HEK293 (cell line): ENCODE data around the gene RAB11FIP3.

Source experiments
- CTCF ChIA-PET: fragments of 350-600 bp; formaldehyde crosslinking; extraction: SDS; loops from one replicate; lab custom pipeline; 2021; ENCODE audit warnings: antibody characterized with exemption; lab: Yijun Ruan, JAX
- POLR2A ChIA-PET: fragments of 300-600 bp; formaldehyde crosslinking; extraction: SDS; loops from one replicate; lab custom pipeline; 2020; ENCODE audit warnings: antibody characterized with exemption, inconsistent platforms; lab: Yijun Ruan, JAX
- H3K27ac ChIP-seq: fragments of 200-500 bp; sonication (Bioruptor generic); 2 replicates; pipeline ENCODE4 v1.5.1; 2014; ENCODE audit warnings: low read depth, low read length, control low read depth, inconsistent platforms; ENCODE audit errors: extremely low read depth
- H3K36me3 ChIP-seq, 2 experiments: fragments of 200-500 bp in 1 of 2; sonication (Bioruptor generic) in 1 of 2; 1 replicate in 1 of 2; 2 replicates in 1 of 2; pipeline ENCODE4 v1.5.1; 2014 to 2017; ENCODE audit warnings: inconsistent platforms in 2 of 2, low read length in 2 of 2; ENCODE audit not compliant: control insufficient read depth in 2 of 2, insufficient read depth in 1 of 2
- H3K4me1 ChIP-seq: fragments of 200-500 bp; sonication (Bioruptor generic); 2 replicates; pipeline ENCODE4 v1.5.1; 2014; ENCODE audit warnings: mild to moderate bottlenecking, low read length, inconsistent platforms; ENCODE audit not compliant: control insufficient read depth, insufficient read depth
- H3K4me3 ChIP-seq: 2 replicates; pipeline ENCODE4 v1.5.1; 2011; ENCODE audit warnings: low read depth, mild to moderate bottlenecking, control low read depth, low read length, moderate library complexity
- H3K9me3 ChIP-seq: fragments of 200-500 bp; sonication (Bioruptor generic); 2 replicates; pipeline ENCODE4 v1.5.1; 2014; ENCODE audit warnings: low read depth, low read length, inconsistent platforms; ENCODE audit not compliant: control insufficient read depth, insufficient read depth
- KLF1 ChIP-seq: fragments of 450-650 bp; formaldehyde crosslinking; IDR thresholded peaks from 2 replicates; pipeline ENCODE4 v1.5.1; 2016; ENCODE audit warnings: missing biosample characterization, missing genetic modification characterization
- KLF7 ChIP-seq: fragments of 450-650 bp; formaldehyde crosslinking; IDR thresholded peaks from 2 replicates; pipeline ENCODE4 v1.5.1; 2016; ENCODE audit warnings: missing biosample characterization, missing genetic modification characterization, borderline replicate concordance
- OSR2 ChIP-seq: fragments of 450-650 bp; formaldehyde crosslinking; IDR thresholded peaks from 2 replicates; pipeline ENCODE4 v1.5.1; 2016; ENCODE audit warnings: missing biosample characterization, missing genetic modification characterization
- SP2 ChIP-seq: fragments of 450-650 bp; formaldehyde crosslinking; IDR thresholded peaks from 2 replicates; pipeline ENCODE4 v1.5.1; 2016; ENCODE audit warnings: missing biosample characterization, missing genetic modification characterization
- ZBTB8A ChIP-seq: fragments of 450-650 bp; formaldehyde crosslinking; IDR thresholded peaks from 2 replicates; pipeline ENCODE4 v1.5.1; 2016; ENCODE audit warnings: missing biosample characterization, missing genetic modification characterization
- ZEB2 ChIP-seq: fragments of 450-650 bp; formaldehyde crosslinking; IDR thresholded peaks from 2 replicates; pipeline ENCODE4 v1.5.1; 2016; ENCODE audit warnings: missing biosample characterization, missing genetic modification characterization
- ZIC2 ChIP-seq: fragments of 450-650 bp; formaldehyde crosslinking; IDR thresholded peaks from 2 replicates; pipeline ENCODE4 v1.5.1; 2016; ENCODE audit warnings: missing biosample characterization, missing genetic modification characterization
- ZNF133 ChIP-seq: fragments of 450-650 bp; formaldehyde crosslinking; IDR thresholded peaks from 2 replicates; pipeline ENCODE4 v1.5.1; 2016; ENCODE audit warnings: missing biosample characterization, missing genetic modification characterization
- ZNF202 ChIP-seq: fragments of 450-650 bp; formaldehyde crosslinking; IDR thresholded peaks from 2 replicates; pipeline ENCODE4 v1.5.1; 2016; ENCODE audit warnings: missing biosample characterization, missing genetic modification characterization, borderline replicate concordance
- ZNF341 ChIP-seq: fragments of 450-650 bp; formaldehyde crosslinking; IDR thresholded peaks from 2 replicates; pipeline ENCODE4; 2016; ENCODE audit warnings: low read depth, missing biosample characterization, missing genetic modification characterization
- ZNF585B ChIP-seq: fragments of 450-650 bp; formaldehyde crosslinking; IDR thresholded peaks from 2 replicates; pipeline ENCODE4 v1.5.1; 2016; ENCODE audit warnings: missing biosample characterization, missing genetic modification characterization
- ZNF623 ChIP-seq: fragments of 450-650 bp; formaldehyde crosslinking; IDR thresholded peaks from 2 replicates; pipeline ENCODE4 v1.5.1; 2016; ENCODE audit warnings: missing biosample characterization, missing genetic modification characterization
- TF ChIP-seq, protein P1 (sequence below): fragments of 450-650 bp; formaldehyde crosslinking; IDR thresholded peaks from 2 replicates; pipeline ENCODE4 v1.5.1; 2017; ENCODE audit warnings: missing biosample characterization, missing genetic modification characterization
- TF ChIP-seq, protein P2 (sequence below): fragments of 450-650 bp; formaldehyde crosslinking; IDR thresholded peaks from 2 replicates; pipeline ENCODE4 v1.5.1; 2016; ENCODE audit warnings: missing biosample characterization, missing genetic modification characterization, low read depth
- TF ChIP-seq, protein P3 (sequence below): fragments of 450-650 bp; formaldehyde crosslinking; IDR thresholded peaks from 2 replicates; pipeline ENCODE4 v1.5.1; 2016; ENCODE audit warnings: missing biosample characterization, missing genetic modification characterization
- TF ChIP-seq, protein P4 (sequence below): fragments of 450-650 bp; formaldehyde crosslinking; IDR thresholded peaks from 2 replicates; pipeline ENCODE4 v1.5.1; 2017; ENCODE audit warnings: missing biosample characterization, mild to moderate bottlenecking, missing genetic modification characterization, moderate library complexity
- TF ChIP-seq, protein P5 (sequence below): fragments of 450-650 bp; formaldehyde crosslinking; IDR thresholded peaks from 2 replicates; pipeline ENCODE4 v1.5.1; 2016; ENCODE audit warnings: missing biosample characterization, missing genetic modification characterization
- TF ChIP-seq, protein P6 (sequence below): fragments of 450-650 bp; formaldehyde crosslinking; IDR thresholded peaks from 2 replicates; pipeline ENCODE4 v1.5.1; 2016; ENCODE audit warnings: missing biosample characterization, missing genetic modification characterization

The RAB11FIP3 gene

DNA sequence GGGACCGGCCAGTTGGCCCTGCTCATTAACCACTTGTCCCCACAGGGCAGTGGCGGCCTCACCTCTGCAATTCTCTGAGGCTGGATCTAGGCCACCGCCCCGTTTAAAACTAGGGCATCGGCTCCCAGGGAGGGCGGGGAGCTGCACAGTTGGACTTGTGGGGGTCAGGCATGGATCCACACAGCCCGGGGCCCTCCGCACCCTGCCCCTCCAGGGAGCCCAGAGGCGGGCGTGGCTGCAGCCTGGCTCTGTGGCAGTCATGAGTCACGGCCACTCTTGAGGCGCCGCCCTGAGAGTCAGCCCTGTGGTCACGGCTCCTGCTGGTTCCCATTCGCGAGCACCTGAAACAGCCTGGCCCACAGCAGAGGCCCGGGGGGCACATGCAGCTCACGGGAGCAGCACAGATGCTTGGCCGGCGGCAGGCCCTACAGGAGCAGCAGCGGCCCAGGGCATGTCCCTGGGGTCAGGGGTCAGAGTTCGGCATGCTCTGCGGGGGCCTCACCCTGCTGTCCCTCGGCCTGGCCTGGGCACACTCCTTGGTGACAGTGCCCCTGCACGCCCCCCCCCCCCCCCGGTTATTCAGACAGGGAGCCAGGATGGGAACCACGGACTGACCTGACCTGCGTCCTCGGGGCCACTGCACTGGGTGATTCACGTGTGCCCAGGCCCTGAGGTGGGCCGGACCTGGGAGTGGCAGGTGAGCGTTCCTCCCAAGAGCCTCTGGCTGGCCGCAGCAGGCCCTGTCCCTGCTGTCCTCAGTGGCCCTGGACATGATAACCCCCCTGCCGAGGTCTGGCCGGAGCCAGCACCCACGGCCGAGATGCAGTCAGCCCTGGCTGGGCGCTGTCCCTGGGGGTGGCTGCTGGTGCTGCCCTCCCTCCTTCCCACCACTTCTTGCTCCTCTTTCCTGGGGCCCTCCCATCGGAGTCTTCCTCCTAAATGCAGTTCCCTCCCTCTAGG lies 110.3 kb downstream of the RAB11FIP3 start:
- H3K27ac ChIP-seq, result no peak overlapping the region

More for the DNA sequence above, 110.3 kb downstream of the RAB11FIP3 start:
- ChIA-PET POLR2A (interaction anchor here (0.5 to 1.5 kb wide), 2 partner anchors 8 to 82 kb away, joined by 3 to 5 read pairs; partner anchors contain the start of gene CAPN15), CTCF (interaction anchor here (0.7 kb wide), 1 partner anchor 46 kb away, joined by 3 read pairs; no protein-coding TSS in a partner anchor)
- no peaks in the 10 kb centered on the region for H3K9me3 ChIP-seq
- TF ChIP-seq, protein P1, sequence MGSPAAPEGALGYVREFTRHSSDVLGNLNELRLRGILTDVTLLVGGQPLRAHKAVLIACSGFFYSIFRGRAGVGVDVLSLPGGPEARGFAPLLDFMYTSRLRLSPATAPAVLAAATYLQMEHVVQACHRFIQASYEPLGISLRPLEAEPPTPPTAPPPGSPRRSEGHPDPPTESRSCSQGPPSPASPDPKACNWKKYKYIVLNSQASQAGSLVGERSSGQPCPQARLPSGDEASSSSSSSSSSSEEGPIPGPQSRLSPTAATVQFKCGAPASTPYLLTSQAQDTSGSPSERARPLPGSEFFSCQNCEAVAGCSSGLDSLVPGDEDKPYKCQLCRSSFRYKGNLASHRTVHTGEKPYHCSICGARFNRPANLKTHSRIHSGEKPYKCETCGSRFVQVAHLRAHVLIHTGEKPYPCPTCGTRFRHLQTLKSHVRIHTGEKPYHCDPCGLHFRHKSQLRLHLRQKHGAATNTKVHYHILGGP (tag by site-specific recombination), result no peak
- TF ChIP-seq ZNF341 (peak; percentile 42; the same call in 1 of the 2 replicates), ZBTB8A (tag by site-specific recombination) (peak; percentile 66), ZIC2 (tag by site-specific recombination) (peak; percentile 94), KLF1 (tag by site-specific recombination) (peak; percentile 95), ZNF623 (tag by site-specific recombination) (no peak), ZNF585B (tag by site-specific recombination) (no peak), ZEB2 (tag by site-specific recombination) (no peak), ZNF133 (tag by site-specific recombination) (no peak), SP2 (tag by site-specific recombination) (peak; percentile 18; the same call in 1 of the 2 replicates), ZNF202 (tag by site-specific recombination) (no peak), OSR2 (tag by site-specific recombination) (peak; percentile 14; the same call in 1 of the 2 replicates), KLF7 (tag by site-specific recombination) (peak; percentile 69; the same call in 1 of the 2 replicates)
- TF ChIP-seq, protein P2, sequence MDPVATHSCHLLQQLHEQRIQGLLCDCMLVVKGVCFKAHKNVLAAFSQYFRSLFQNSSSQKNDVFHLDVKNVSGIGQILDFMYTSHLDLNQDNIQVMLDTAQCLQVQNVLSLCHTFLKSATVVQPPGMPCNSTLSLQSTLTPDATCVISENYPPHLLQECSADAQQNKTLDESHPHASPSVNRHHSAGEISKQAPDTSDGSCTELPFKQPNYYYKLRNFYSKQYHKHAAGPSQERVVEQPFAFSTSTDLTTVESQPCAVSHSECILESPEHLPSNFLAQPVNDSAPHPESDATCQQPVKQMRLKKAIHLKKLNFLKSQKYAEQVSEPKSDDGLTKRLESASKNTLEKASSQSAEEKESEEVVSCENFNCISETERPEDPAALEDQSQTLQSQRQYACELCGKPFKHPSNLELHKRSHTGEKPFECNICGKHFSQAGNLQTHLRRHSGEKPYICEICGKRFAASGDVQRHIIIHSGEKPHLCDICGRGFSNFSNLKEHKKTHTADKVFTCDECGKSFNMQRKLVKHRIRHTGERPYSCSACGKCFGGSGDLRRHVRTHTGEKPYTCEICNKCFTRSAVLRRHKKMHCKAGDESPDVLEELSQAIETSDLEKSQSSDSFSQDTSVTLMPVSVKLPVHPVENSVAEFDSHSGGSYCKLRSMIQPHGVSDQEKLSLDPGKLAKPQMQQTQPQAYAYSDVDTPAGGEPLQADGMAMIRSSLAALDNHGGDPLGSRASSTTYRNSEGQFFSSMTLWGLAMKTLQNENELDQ (tag by site-specific recombination), result no peak
- TF ChIP-seq, protein P3, sequence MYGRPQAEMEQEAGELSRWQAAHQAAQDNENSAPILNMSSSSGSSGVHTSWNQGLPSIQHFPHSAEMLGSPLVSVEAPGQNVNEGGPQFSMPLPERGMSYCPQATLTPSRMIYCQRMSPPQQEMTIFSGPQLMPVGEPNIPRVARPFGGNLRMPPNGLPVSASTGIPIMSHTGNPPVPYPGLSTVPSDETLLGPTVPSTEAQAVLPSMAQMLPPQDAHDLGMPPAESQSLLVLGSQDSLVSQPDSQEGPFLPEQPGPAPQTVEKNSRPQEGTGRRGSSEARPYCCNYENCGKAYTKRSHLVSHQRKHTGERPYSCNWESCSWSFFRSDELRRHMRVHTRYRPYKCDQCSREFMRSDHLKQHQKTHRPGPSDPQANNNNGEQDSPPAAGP (tag by site-specific recombination), result peak; percentile 81
- TF ChIP-seq, protein P4, sequence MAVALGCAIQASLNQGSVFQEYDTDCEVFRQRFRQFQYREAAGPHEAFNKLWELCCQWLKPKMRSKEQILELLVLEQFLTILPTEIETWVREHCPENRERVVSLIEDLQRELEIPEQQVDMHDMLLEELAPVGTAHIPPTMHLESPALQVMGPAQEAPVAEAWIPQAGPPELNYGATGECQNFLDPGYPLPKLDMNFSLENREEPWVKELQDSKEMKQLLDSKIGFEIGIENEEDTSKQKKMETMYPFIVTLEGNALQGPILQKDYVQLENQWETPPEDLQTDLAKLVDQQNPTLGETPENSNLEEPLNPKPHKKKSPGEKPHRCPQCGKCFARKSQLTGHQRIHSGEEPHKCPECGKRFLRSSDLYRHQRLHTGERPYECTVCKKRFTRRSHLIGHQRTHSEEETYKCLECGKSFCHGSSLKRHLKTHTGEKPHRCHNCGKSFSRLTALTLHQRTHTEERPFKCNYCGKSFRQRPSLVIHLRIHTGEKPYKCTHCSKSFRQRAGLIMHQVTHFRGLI (tag by site-specific recombination), result no peak
- TF ChIP-seq, protein P5, sequence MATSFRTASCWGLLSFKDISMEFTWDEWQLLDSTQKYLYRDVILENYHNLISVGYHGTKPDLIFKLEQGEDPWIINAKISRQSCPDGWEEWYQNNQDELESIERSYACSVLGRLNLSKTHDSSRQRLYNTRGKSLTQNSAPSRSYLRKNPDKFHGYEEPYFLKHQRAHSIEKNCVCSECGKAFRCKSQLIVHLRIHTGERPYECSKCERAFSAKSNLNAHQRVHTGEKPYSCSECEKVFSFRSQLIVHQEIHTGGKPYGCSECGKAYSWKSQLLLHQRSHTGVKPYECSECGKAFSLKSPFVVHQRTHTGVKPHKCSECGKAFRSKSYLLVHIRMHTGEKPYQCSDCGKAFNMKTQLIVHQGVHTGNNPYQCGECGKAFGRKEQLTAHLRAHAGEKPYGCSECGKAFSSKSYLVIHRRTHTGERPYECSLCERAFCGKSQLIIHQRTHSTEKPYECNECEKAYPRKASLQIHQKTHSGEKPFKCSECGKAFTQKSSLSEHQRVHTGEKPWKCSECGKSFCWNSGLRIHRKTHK (tag by site-specific recombination), result no peak
- TF ChIP-seq, protein P6, sequence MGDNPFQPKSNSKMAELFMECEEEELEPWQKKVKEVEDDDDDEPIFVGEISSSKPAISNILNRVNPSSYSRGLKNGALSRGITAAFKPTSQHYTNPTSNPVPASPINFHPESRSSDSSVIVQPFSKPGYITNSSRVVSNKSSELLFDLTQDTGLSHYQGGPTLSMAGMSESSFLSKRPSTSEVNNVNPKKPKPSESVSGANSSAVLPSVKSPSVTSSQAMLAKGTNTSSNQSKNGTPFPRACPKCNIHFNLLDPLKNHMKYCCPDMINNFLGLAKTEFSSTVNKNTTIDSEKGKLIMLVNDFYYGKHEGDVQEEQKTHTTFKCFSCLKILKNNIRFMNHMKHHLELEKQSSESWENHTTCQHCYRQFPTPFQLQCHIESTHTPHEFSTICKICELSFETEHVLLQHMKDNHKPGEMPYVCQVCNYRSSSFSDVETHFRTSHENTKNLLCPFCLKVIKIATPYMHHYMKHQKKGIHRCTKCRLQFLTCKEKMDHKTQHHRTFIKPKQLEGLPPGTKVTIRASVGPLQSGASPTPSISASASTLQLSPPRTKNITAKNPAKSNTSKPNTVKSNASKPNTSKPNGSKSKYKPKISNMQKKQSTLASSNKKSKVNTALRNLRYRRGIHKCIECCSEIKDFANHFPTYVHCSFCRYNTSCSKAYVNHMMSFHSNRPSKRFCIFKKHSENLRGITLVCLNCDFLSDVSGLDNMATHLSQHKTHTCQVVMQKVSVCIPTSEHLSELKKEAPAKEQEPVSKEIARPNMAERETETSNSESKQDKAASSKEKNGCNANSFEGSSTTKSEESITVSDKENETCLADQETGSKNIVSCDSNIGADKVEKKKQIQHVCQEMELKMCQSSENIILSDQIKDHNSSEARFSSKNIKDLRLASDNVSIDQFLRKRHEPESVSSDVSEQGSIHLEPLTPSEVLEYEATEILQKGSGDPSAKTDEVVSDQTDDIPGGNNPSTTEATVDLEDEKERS (tag by site-specific recombination), result no peak
- H3K4me3 ChIP-seq, result no peak overlapping the region
- H3K36me3 ChIP-seq, result peaks cover 0 to 44% of the 10 kb centered on the region in 2 experiments; a peak in 2 of 3 replicates
- H3K4me1 ChIP-seq, result no peaks in the 10 kb centered on the region
